Activated T-cell treated with anti-CD3 and anti-CD28 coated beads for 4 hours (primary cell): ENCODE data around the gene CAPN8.
A peak's percentile ranks its signal among the peaks of the same experiment; 100 is the strongest.
"Not testable (repeated sequence)": the region's sequence is repeated elsewhere in the genome, so short reads cannot be mapped to it uniquely, and the experiment has no call there.

Experiments
- DNase-seq: peaks from one replicate; pipeline ENCODE4 v3.0.0-alpha.2; 2020

CAPN8 gene

GRCh38 chr1:223519116-223519515, 146.4 kb downstream of the CAPN8 start:
- DNase-seq = no peak

GRCh38 chr1:223518553-223518952, 146.9 kb downstream of the CAPN8 start:
- not testable (repeated sequence) for DNase-seq

- DNase-seq = no peak
Measured at GRCh38 chr1:223515926-223516325, 149.6 kb downstream of the CAPN8 start.

GRCh38 chr1:223515421-223515820, 150.1 kb downstream of the CAPN8 start:
- peak; percentile 11 for DNase-seq

- DNase-seq = no peak
Measured at GRCh38 chr1:223514644-223515043, 150.9 kb downstream of the CAPN8 start.

- no peak for DNase-seq
Measured at GRCh38 chr1:223513309-223513708, 152.2 kb downstream of the CAPN8 start.

GRCh38 chr1:223512057-223512456, 153.4 kb downstream of the CAPN8 start:
- DNase-seq = no peak

- no peak for DNase-seq
Measured at GRCh38 chr1:223508796-223509195, 156.7 kb downstream of the CAPN8 start.

- no peak for DNase-seq
Measured at GRCh38 chr1:223504741-223505140, 160.8 kb downstream of the CAPN8 start.

- DNase-seq = no peak
Measured at GRCh38 chr1:223503348-223503747, 162.2 kb downstream of the CAPN8 start.

- DNase-seq = no peak
Measured at GRCh38 chr1:223500560-223501425, 164.7 kb downstream of the CAPN8 start.

GRCh38 chr1:223496883-223497282, 168.6 kb downstream of the CAPN8 start:
- no peak for DNase-seq

GRCh38 chr1:223494926-223495645, 170.4 kb downstream of the CAPN8 start:
- no peak for DNase-seq

- DNase-seq = no peak
Measured at GRCh38 chr1:223492044-223492443, 173.5 kb downstream of the CAPN8 start.
